BLaER1 (cell line): ENCODE measurements around the gene FOXG1.

Experiments
- H3K27ac ChIP-seq: shearing (Covaris generic); formaldehyde crosslinking; 2 replicates; pipeline ENCODE4 v1.8.1; 2022
- H3K27me3 ChIP-seq: shearing (Covaris generic); formaldehyde crosslinking; 2 replicates; pipeline ENCODE4 v1.8.1; 2022
- H3K36me3 ChIP-seq: shearing (Covaris generic); formaldehyde crosslinking; 2 replicates; pipeline ENCODE4 v1.8.1; 2022
- H3K4me1 ChIP-seq: shearing (Covaris generic); formaldehyde crosslinking; 2 replicates; pipeline ENCODE4 v1.8.1; 2022
- H3K4me2 ChIP-seq: shearing (Covaris generic); formaldehyde crosslinking; 2 replicates; pipeline ENCODE4 v1.8.1; 2022
- H3K4me3 ChIP-seq: shearing (Covaris generic); formaldehyde crosslinking; 2 replicates; pipeline ENCODE4 v1.8.1; 2022
- H3K9ac ChIP-seq: shearing (Covaris generic); formaldehyde crosslinking; 2 replicates; pipeline ENCODE4 v1.8.1; 2022
- H3K9me3 ChIP-seq: shearing (Covaris generic); formaldehyde crosslinking; 2 replicates; pipeline ENCODE4 v1.8.1; 2022
- H4K20me1 ChIP-seq: shearing (Covaris generic); formaldehyde crosslinking; 2 replicates; pipeline ENCODE4 v1.8.1; 2022
- Cebpa-rat ChIP-seq: shearing (Covaris generic); IDR thresholded peaks from 2 replicates; pipeline ENCODE4 v1.8.1; 2022

The FOXG1 gene

GRCh38 chr14:28767030-28767852, 654 bp downstream of the FOXG1 start:
- no peaks in the 10 kb centered on the region for H4K20me1 ChIP-seq
- peaks cover 30% of the 10 kb centered on the region for H3K9me3 ChIP-seq
- H3K36me3 ChIP-seq, result no peaks in the 10 kb centered on the region
- no peak overlapping the region for H3K27ac ChIP-seq
- H3K4me1 ChIP-seq, result no peaks in the 10 kb centered on the region
- H3K27me3 ChIP-seq, result peaks cover 46% of the 10 kb centered on the region
- H3K9ac ChIP-seq, result no peak overlapping the region
- TF ChIP-seq Cebpa-rat, result no peak
- no peak overlapping the region for H3K4me2 ChIP-seq
- no peak overlapping the region for H3K4me3 ChIP-seq

- Histone ChIP-seq H3K27me3 (peaks cover 46% of the 10 kb centered on the region), H3K9me3 (peaks cover 30% of the 10 kb centered on the region), H3K4me3 (no peak overlapping the region), H3K9ac (no peak overlapping the region), H4K20me1 (no peaks in the 10 kb centered on the region), H3K36me3 (no peaks in the 10 kb centered on the region), H3K4me2 (no peak overlapping the region), H3K27ac (no peak overlapping the region), H3K4me1 (no peaks in the 10 kb centered on the region)
- no peak for TF ChIP-seq Cebpa-rat
These were observed 1.5 kb downstream of the FOXG1 start for GRCh38 chr14:28767853-28768741.

GRCh38 chr14:28769276-28769880, 2.8 kb downstream of the FOXG1 start:
- Histone ChIP-seq H3K27ac (no peak overlapping the region), H4K20me1 (no peaks in the 10 kb centered on the region), H3K9me3 (peaks cover 38% of the 10 kb centered on the region), H3K4me3 (no peak overlapping the region), H3K9ac (no peak overlapping the region), H3K4me2 (no peak overlapping the region), H3K27me3 (peaks cover 48% of the 10 kb centered on the region), H3K36me3 (no peaks in the 10 kb centered on the region), H3K4me1 (no peaks in the 10 kb centered on the region)
- no peak for TF ChIP-seq Cebpa-rat

- TF ChIP-seq Cebpa-rat, result no peak
- H3K4me2 ChIP-seq, result no peak overlapping the region
- no peaks in the 10 kb centered on the region for H3K36me3 ChIP-seq
- H3K27me3 ChIP-seq, result peaks cover 48% of the 10 kb centered on the region
- no peaks in the 10 kb centered on the region for H3K4me1 ChIP-seq
- no peak overlapping the region for H3K27ac ChIP-seq
- H3K4me3 ChIP-seq, result no peak overlapping the region
- H3K9me3 ChIP-seq, result peaks cover 43% of the 10 kb centered on the region
- H4K20me1 ChIP-seq, result no peaks in the 10 kb centered on the region
- no peak overlapping the region for H3K9ac ChIP-seq
These were observed 3.5 kb downstream of the FOXG1 start for GRCh38 chr14:28770061-28770460.

- Histone ChIP-seq H3K4me2 (no peak overlapping the region), H3K36me3 (no peaks in the 10 kb centered on the region), H4K20me1 (no peaks in the 10 kb centered on the region), H3K4me3 (no peak overlapping the region), H3K27ac (no peak overlapping the region), H3K27me3 (peaks cover 48% of the 10 kb centered on the region), H3K9ac (no peak overlapping the region), H3K4me1 (no peaks in the 10 kb centered on the region), H3K9me3 (peaks cover 38% of the 10 kb centered on the region)
- TF ChIP-seq Cebpa-rat, result no peak
These were observed 4.0 kb downstream of the FOXG1 start for GRCh38 chr14:28770630-28771029.

GRCh38 chr14:28771168-28771567, 4.6 kb downstream of the FOXG1 start:
- H3K36me3 ChIP-seq, result no peaks in the 10 kb centered on the region
- no peak overlapping the region for H3K27ac ChIP-seq
- H4K20me1 ChIP-seq, result no peaks in the 10 kb centered on the region
- H3K4me2 ChIP-seq, result no peak overlapping the region
- peaks cover 49% of the 10 kb centered on the region for H3K27me3 ChIP-seq
- no peaks in the 10 kb centered on the region for H3K4me1 ChIP-seq
- no peak overlapping the region for H3K4me3 ChIP-seq
- TF ChIP-seq Cebpa-rat, result no peak
- H3K9me3 ChIP-seq, result peaks cover 32% of the 10 kb centered on the region
- no peak overlapping the region for H3K9ac ChIP-seq

GRCh38 chr14:28772613-28773012, 6.0 kb downstream of the FOXG1 start:
- Histone ChIP-seq H3K4me3 (no peak overlapping the region), H3K27ac (no peak overlapping the region), H3K4me1 (no peaks in the 10 kb centered on the region), H3K4me2 (no peak overlapping the region), H3K9me3 (peaks cover 24% of the 10 kb centered on the region), H3K9ac (no peak overlapping the region), H3K36me3 (no peaks in the 10 kb centered on the region), H3K27me3 (peaks cover 61% of the 10 kb centered on the region), H4K20me1 (no peaks in the 10 kb centered on the region)
- TF ChIP-seq Cebpa-rat, result no peak

GRCh38 chr14:28773176-28773575, 6.6 kb downstream of the FOXG1 start:
- H3K4me3 ChIP-seq, result no peak overlapping the region
- no peak for TF ChIP-seq Cebpa-rat

GRCh38 chr14:28773861-28774691, 7.5 kb downstream of the FOXG1 start:
- H3K27me3 ChIP-seq, result peaks cover 75% of the 10 kb centered on the region
- TF ChIP-seq Cebpa-rat, result no peak
- H3K9ac ChIP-seq, result no peak overlapping the region
- H3K4me1 ChIP-seq, result no peaks in the 10 kb centered on the region
- H4K20me1 ChIP-seq, result no peaks in the 10 kb centered on the region
- peaks cover 14% of the 10 kb centered on the region for H3K9me3 ChIP-seq
- no peak overlapping the region for H3K27ac ChIP-seq
- H3K4me3 ChIP-seq, result no peak overlapping the region
- H3K36me3 ChIP-seq, result no peaks in the 10 kb centered on the region
- no peak overlapping the region for H3K4me2 ChIP-seq

More at GRCh38 chr14:28773176-28773575, 6.6 kb downstream of the FOXG1 start:
- no peak overlapping the region for H3K27ac ChIP-seq
- no peak overlapping the region for H3K9ac ChIP-seq
- no peaks in the 10 kb centered on the region for H3K4me1 ChIP-seq
- H3K27me3 ChIP-seq, result peaks cover 67% of the 10 kb centered on the region
- peaks cover 18% of the 10 kb centered on the region for H3K9me3 ChIP-seq
- H3K36me3 ChIP-seq, result no peaks in the 10 kb centered on the region
- no peaks in the 10 kb centered on the region for H4K20me1 ChIP-seq
- no peak overlapping the region for H3K4me2 ChIP-seq
